Measurements from ENCODE around the gene C16orf95.
A peak's percentile ranks its signal among the peaks of the same experiment; 100 is the strongest.

The C16orf95 gene

GRCh38 chr16:87319011-87319410 is 1.8 kb upstream of the C16orf95 start:
- Histone ChIP-seq H3K27ac (ENCODE audit: low read depth, low read length) (no peak overlapping the region), H3K36me3 (ENCODE audit: control insufficient read depth in 5 of 5, insufficient read depth in 5 of 5, low read length in 5 of 5) (peaks cover 0 to 5% (median 0%) of the 10 kb centered on the region in 5 donors), H3K9ac (ENCODE audit: low read length in 5 of 5) (no peak overlapping the region), H3K9me3 (ENCODE audit: control insufficient read depth in 5 of 5, low read length in 5 of 5) (no peaks in the 10 kb centered on the region), H3K27me3 (ENCODE audit: control insufficient read depth in 5 of 5, insufficient read depth in 4 of 5, low read length in 5 of 5) (no peaks in the 10 kb centered on the region), H3K4me3 (ENCODE audit: low read depth in 1 of 5, low read length in 5 of 5) (no peak overlapping the region), H3K4me1 (ENCODE audit: control insufficient read depth in 5 of 5, insufficient read depth in 5 of 5, low read length in 5 of 5) (peaks cover 8 to 18% (median 15%) of the 10 kb centered on the region in 5 donors)

DNA sequence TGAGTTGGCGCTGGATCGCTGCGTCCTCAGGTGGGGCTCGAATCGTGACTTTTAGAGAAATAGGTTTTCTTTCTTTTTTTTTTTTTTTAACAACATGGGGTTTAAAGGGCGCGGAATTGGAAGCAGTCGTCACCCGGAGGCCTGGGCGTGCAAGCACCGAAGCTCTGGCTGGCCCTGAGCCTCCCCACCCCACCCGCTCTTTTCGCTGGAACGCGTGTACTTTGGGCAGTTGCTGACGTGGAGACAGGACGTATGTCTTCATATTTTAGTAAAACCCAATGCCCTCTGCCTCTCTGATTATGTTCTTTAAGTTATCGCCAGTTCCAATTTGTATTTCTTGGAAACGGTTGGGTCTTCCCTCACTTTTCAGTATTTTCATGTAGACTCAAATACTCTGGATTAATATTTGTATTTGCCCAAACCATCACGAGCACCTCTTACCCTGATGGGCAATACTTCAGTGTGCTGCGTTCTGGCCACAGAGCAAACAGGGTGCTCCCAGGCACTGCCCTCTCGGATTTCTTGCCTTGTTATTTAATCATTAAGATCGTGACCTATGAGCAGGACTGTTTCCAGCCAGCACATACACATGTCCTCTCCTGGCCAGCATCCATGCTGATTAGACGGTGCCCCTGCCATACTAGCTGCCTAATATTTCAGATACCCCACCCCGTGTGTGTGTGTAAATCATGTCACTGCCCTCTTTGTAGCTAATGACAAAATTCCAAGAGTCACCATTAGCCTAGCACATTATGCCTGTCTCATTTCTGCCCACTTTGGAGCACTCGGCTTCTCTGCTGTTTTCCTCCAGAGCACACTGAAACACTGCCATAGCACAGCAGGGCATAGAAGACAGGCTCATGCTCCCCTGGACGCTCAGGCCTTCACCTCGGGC is 805 bp upstream of the C16orf95 start:
- H3K4me3 ChIP-seq (ENCODE audit: low read depth in 1 of 5, low read length in 5 of 5): peak overlapping the region; percentile 81 to 90 (median 86)
- H3K9me3 ChIP-seq (ENCODE audit: control insufficient read depth in 5 of 5, low read length in 5 of 5): no peaks in the 10 kb centered on the region
- peak overlapping the region; percentile 94 for H3K27ac ChIP-seq (ENCODE audit: low read depth, low read length)
- H3K9ac ChIP-seq (ENCODE audit: low read length in 5 of 5): peak overlapping the region; percentile 60 to 99 (median 94)
- peaks cover 8 to 16% (median 13%) of the 10 kb centered on the region in 5 donors for H3K4me1 ChIP-seq (ENCODE audit: control insufficient read depth in 5 of 5, insufficient read depth in 5 of 5, low read length in 5 of 5)
- H3K36me3 ChIP-seq (ENCODE audit: control insufficient read depth in 5 of 5, insufficient read depth in 5 of 5, low read length in 5 of 5): peaks cover 0 to 2% (median 0%) of the 10 kb centered on the region in 5 donors
- H3K27me3 ChIP-seq (ENCODE audit: control insufficient read depth in 5 of 5, insufficient read depth in 4 of 5, low read length in 5 of 5): no peaks in the 10 kb centered on the region

- Histone ChIP-seq H3K27me3 (ENCODE audit: control insufficient read depth in 5 of 5, insufficient read depth in 4 of 5, low read length in 5 of 5) (no peaks in the 10 kb centered on the region), H3K36me3 (ENCODE audit: control insufficient read depth in 5 of 5, insufficient read depth in 5 of 5, low read length in 5 of 5) (no peaks in the 10 kb centered on the region), H3K4me1 (ENCODE audit: control insufficient read depth in 5 of 5, insufficient read depth in 5 of 5, low read length in 5 of 5) (peaks cover 8 to 16% (median 13%) of the 10 kb centered on the region in 5 donors), H3K4me3 (ENCODE audit: low read depth in 1 of 5, low read length in 5 of 5) (peak overlapping the region; percentile 61 to 90 (median 86)), H3K27ac (ENCODE audit: low read depth, low read length) (peak overlapping the region; percentile 94), H3K9ac (ENCODE audit: low read length in 5 of 5) (peak overlapping the region in 3 of 5 donors; percentile 38 to 99 (median 94)), H3K9me3 (ENCODE audit: control insufficient read depth in 5 of 5, low read length in 5 of 5) (no peaks in the 10 kb centered on the region)
Measured at GRCh38 chr16:87316450-87316922, 706 bp downstream of the C16orf95 start.

DNA sequence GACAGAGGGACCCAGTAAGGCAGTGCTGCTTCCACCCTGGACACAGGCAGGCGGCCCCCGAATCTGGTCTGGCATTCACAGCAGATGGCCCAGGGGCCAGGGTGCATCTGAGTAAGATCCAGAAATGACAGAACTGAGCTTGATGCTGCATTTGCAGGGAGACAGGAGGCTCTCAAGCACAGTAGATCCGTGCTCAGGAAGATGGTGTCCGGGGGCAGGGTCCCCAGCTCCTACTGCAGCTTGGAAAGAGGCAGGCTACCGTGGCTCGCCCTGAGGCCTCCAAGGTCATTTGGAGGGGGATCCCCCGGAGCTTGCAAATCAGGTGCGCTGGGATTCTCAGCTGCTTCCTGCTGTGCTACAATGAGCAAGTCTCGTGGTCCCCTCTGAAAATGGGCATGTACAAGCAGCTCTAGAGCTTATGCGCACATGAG is 2.2 kb downstream of the C16orf95 start:
- Histone ChIP-seq H3K9me3 (ENCODE audit: control insufficient read depth in 5 of 5, low read length in 5 of 5) (no peaks in the 10 kb centered on the region), H3K27ac (ENCODE audit: low read depth, low read length) (no peak overlapping the region), H3K4me1 (ENCODE audit: control insufficient read depth in 5 of 5, insufficient read depth in 5 of 5, low read length in 5 of 5) (peaks cover 8 to 16% (median 13%) of the 10 kb centered on the region in 5 donors), H3K9ac (ENCODE audit: low read length in 5 of 5) (no peak overlapping the region), H3K36me3 (ENCODE audit: control insufficient read depth in 5 of 5, insufficient read depth in 5 of 5, low read length in 5 of 5) (no peaks in the 10 kb centered on the region), H3K4me3 (ENCODE audit: low read depth in 1 of 5, low read length in 5 of 5) (no peak overlapping the region), H3K27me3 (ENCODE audit: control insufficient read depth in 5 of 5, insufficient read depth in 4 of 5, low read length in 5 of 5) (no peaks in the 10 kb centered on the region)

GRCh38 chr16:87312008-87312407 is 5.2 kb downstream of the C16orf95 start:
- H3K27me3 ChIP-seq (ENCODE audit: control insufficient read depth in 5 of 5, insufficient read depth in 4 of 5, low read length in 5 of 5): no peaks in the 10 kb centered on the region

GRCh38 chr16:87311387-87311786 is 5.8 kb downstream of the C16orf95 start:
- peaks cover 0 to 4% (median 0%) of the 10 kb centered on the region in 5 donors for H3K9me3 ChIP-seq (ENCODE audit: control insufficient read depth in 5 of 5, low read length in 5 of 5)
- peaks cover 0 to 2% (median 0%) of the 10 kb centered on the region in 5 donors for H3K4me1 ChIP-seq (ENCODE audit: control insufficient read depth in 5 of 5, insufficient read depth in 5 of 5, low read length in 5 of 5)
- H3K9ac ChIP-seq (ENCODE audit: low read length in 5 of 5): no peak overlapping the region
- H3K27ac ChIP-seq (ENCODE audit: low read depth, low read length): no peak overlapping the region
- H3K27me3 ChIP-seq (ENCODE audit: control insufficient read depth in 5 of 5, insufficient read depth in 4 of 5, low read length in 5 of 5): no peaks in the 10 kb centered on the region
- H3K4me3 ChIP-seq (ENCODE audit: low read depth in 1 of 5, low read length in 5 of 5): no peak overlapping the region
- no peaks in the 10 kb centered on the region for H3K36me3 ChIP-seq (ENCODE audit: control insufficient read depth in 5 of 5, insufficient read depth in 5 of 5, low read length in 5 of 5)

More at GRCh38 chr16:87312008-87312407, 5.2 kb downstream of the C16orf95 start:
- Histone ChIP-seq H3K9me3 (ENCODE audit: control insufficient read depth in 5 of 5, low read length in 5 of 5) (peaks cover 0 to 4% (median 0%) of the 10 kb centered on the region in 5 donors), H3K27ac (ENCODE audit: low read depth, low read length) (no peak overlapping the region), H3K4me1 (ENCODE audit: control insufficient read depth in 5 of 5, insufficient read depth in 5 of 5, low read length in 5 of 5) (peaks cover 0 to 6% (median 3%) of the 10 kb centered on the region in 5 donors), H3K9ac (ENCODE audit: low read length in 5 of 5) (no peak overlapping the region), H3K36me3 (ENCODE audit: control insufficient read depth in 5 of 5, insufficient read depth in 5 of 5, low read length in 5 of 5) (no peaks in the 10 kb centered on the region), H3K4me3 (ENCODE audit: low read depth in 1 of 5, low read length in 5 of 5) (no peak overlapping the region)

DNA sequence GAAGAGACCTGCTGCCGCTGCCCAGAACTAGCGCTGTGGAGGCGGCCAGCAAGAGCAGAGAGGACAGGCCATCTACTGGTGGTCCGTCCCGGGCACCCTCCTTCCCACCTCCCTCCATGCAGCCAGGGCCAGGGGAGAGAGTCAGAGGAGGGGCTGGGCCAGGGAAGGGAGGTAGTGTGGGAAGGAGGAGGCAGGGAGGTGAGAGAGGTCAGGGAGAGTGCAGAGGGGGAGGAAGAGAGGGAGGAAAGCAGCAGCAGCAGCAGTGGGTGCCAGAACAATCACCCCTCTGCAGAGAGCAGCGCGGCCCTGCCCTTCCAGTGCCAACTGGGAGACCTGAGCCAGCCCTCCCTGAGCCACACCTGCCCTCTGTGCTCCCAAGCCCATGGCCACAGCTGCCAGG is 6.6 kb downstream of the C16orf95 start:
- Histone ChIP-seq H3K4me3 (ENCODE audit: low read depth in 1 of 5, low read length in 5 of 5) (no peak overlapping the region), H3K36me3 (ENCODE audit: control insufficient read depth in 5 of 5, insufficient read depth in 5 of 5, low read length in 5 of 5) (no peaks in the 10 kb centered on the region), H3K27ac (ENCODE audit: low read depth, low read length) (no peak overlapping the region), H3K9me3 (ENCODE audit: control insufficient read depth in 5 of 5, low read length in 5 of 5) (peaks cover 0 to 4% (median 0%) of the 10 kb centered on the region in 5 donors), H3K9ac (ENCODE audit: low read length in 5 of 5) (no peak overlapping the region), H3K27me3 (ENCODE audit: control insufficient read depth in 5 of 5, insufficient read depth in 4 of 5, low read length in 5 of 5) (no peaks in the 10 kb centered on the region), H3K4me1 (ENCODE audit: control insufficient read depth in 5 of 5, insufficient read depth in 5 of 5, low read length in 5 of 5) (no peaks in the 10 kb centered on the region)

GRCh38 chr16:87309620-87310525 is 7.3 kb downstream of the C16orf95 start:
- H3K9ac ChIP-seq (ENCODE audit: low read length in 5 of 5): no peak overlapping the region
- H3K9me3 ChIP-seq (ENCODE audit: control insufficient read depth in 5 of 5, low read length in 5 of 5): peaks cover 0 to 4% (median 0%) of the 10 kb centered on the region in 5 donors
- no peaks in the 10 kb centered on the region for H3K4me1 ChIP-seq (ENCODE audit: control insufficient read depth in 5 of 5, insufficient read depth in 5 of 5, low read length in 5 of 5)
- no peaks in the 10 kb centered on the region for H3K36me3 ChIP-seq (ENCODE audit: control insufficient read depth in 5 of 5, insufficient read depth in 5 of 5, low read length in 5 of 5)
- no peak overlapping the region for H3K27ac ChIP-seq (ENCODE audit: low read depth, low read length)
- no peaks in the 10 kb centered on the region for H3K27me3 ChIP-seq (ENCODE audit: control insufficient read depth in 5 of 5, insufficient read depth in 4 of 5, low read length in 5 of 5)
- no peak overlapping the region for H3K4me3 ChIP-seq (ENCODE audit: low read depth in 1 of 5, low read length in 5 of 5)

GRCh38 chr16:87308826-87309225 is 8.4 kb downstream of the C16orf95 start:
- H3K27ac ChIP-seq (ENCODE audit: low read depth, low read length): no peak overlapping the region
- H3K27me3 ChIP-seq (ENCODE audit: control insufficient read depth in 5 of 5, insufficient read depth in 4 of 5, low read length in 5 of 5): no peaks in the 10 kb centered on the region
- H3K36me3 ChIP-seq (ENCODE audit: control insufficient read depth in 5 of 5, insufficient read depth in 5 of 5, low read length in 5 of 5): no peaks in the 10 kb centered on the region
- no peak overlapping the region for H3K4me3 ChIP-seq (ENCODE audit: low read depth in 1 of 5, low read length in 5 of 5)
- H3K4me1 ChIP-seq (ENCODE audit: control insufficient read depth in 5 of 5, insufficient read depth in 5 of 5, low read length in 5 of 5): no peaks in the 10 kb centered on the region
- peaks cover 0 to 4% (median 0%) of the 10 kb centered on the region in 5 donors for H3K9me3 ChIP-seq (ENCODE audit: control insufficient read depth in 5 of 5, low read length in 5 of 5)
- H3K9ac ChIP-seq (ENCODE audit: low read length in 5 of 5): no peak overlapping the region
